HEK293 (cell line): ENCODE measurements around the gene EOMES.

Experiments used
- CTCF ChIA-PET: fragments of 350-600 bp; formaldehyde crosslinking; extraction: SDS; loops from one replicate; lab custom pipeline; 2021; ENCODE audit warnings: antibody characterized with exemption; lab: Yijun Ruan, JAX
- POLR2A ChIA-PET: fragments of 300-600 bp; formaldehyde crosslinking; extraction: SDS; loops from one replicate; lab custom pipeline; 2020; ENCODE audit warnings: antibody characterized with exemption, inconsistent platforms; lab: Yijun Ruan, JAX
- H3K27ac ChIP-seq: fragments of 200-500 bp; sonication (Bioruptor generic); 2 replicates; pipeline ENCODE4 v1.5.1; 2014; ENCODE audit warnings: low read depth, low read length, control low read depth, inconsistent platforms; ENCODE audit errors: extremely low read depth
- H3K36me3 ChIP-seq, 2 experiments: fragments of 200-500 bp in 1 of 2; sonication (Bioruptor generic) in 1 of 2; 1 replicate in 1 of 2; 2 replicates in 1 of 2; pipeline ENCODE4 v1.5.1; 2014 to 2017; ENCODE audit warnings: inconsistent platforms in 2 of 2, low read length in 2 of 2; ENCODE audit not compliant: control insufficient read depth in 2 of 2, insufficient read depth in 1 of 2
- H3K4me1 ChIP-seq: fragments of 200-500 bp; sonication (Bioruptor generic); 2 replicates; pipeline ENCODE4 v1.5.1; 2014; ENCODE audit warnings: mild to moderate bottlenecking, low read length, inconsistent platforms; ENCODE audit not compliant: control insufficient read depth, insufficient read depth
- H3K4me3 ChIP-seq: 2 replicates; pipeline ENCODE4 v1.5.1; 2011; ENCODE audit warnings: low read depth, mild to moderate bottlenecking, control low read depth, low read length, moderate library complexity
- H3K9me3 ChIP-seq: fragments of 200-500 bp; sonication (Bioruptor generic); 2 replicates; pipeline ENCODE4 v1.5.1; 2014; ENCODE audit warnings: low read depth, low read length, inconsistent platforms; ENCODE audit not compliant: control insufficient read depth, insufficient read depth
- KLF16 ChIP-seq: fragments of 450-650 bp; formaldehyde crosslinking; IDR thresholded peaks from 2 replicates; pipeline ENCODE4 v1.5.1; 2017; ENCODE audit warnings: missing biosample characterization, missing genetic modification characterization
- REPIN1 ChIP-seq: fragments of 450-650 bp; formaldehyde crosslinking; IDR thresholded peaks from 2 replicates; pipeline ENCODE4 v1.5.1; 2017; ENCODE audit warnings: missing biosample characterization, missing genetic modification characterization, low read depth
- ZBTB7A ChIP-seq: fragments of 450-650 bp; formaldehyde crosslinking; IDR thresholded peaks from 2 replicates; pipeline ENCODE4 v1.5.1; 2016; ENCODE audit warnings: low read depth, missing biosample characterization, missing genetic modification characterization
- ZFP37 ChIP-seq: fragments of 450-650 bp; formaldehyde crosslinking; IDR thresholded peaks from 2 replicates; pipeline ENCODE4 v1.5.1; 2016; ENCODE audit warnings: missing biosample characterization, missing genetic modification characterization
- ZNF112 ChIP-seq: fragments of 450-650 bp; formaldehyde crosslinking; IDR thresholded peaks from 2 replicates; pipeline ENCODE4 v1.5.0; 2017; ENCODE audit warnings: missing biosample characterization, missing genetic modification characterization
- ZNF138 ChIP-seq: fragments of 450-650 bp; formaldehyde crosslinking; IDR thresholded peaks from 2 replicates; pipeline ENCODE4 v1.5.1; 2016; ENCODE audit warnings: missing biosample characterization, missing genetic modification characterization, borderline replicate concordance
- ZNF174 ChIP-seq: fragments of 450-650 bp; formaldehyde crosslinking; IDR thresholded peaks from 2 replicates; pipeline ENCODE4 v1.5.0; 2017; ENCODE audit warnings: missing biosample characterization, mild to moderate bottlenecking, missing genetic modification characterization
- ZNF324 ChIP-seq: fragments of 450-650 bp; formaldehyde crosslinking; IDR thresholded peaks from 2 replicates; pipeline ENCODE4 v1.5.1; 2016; ENCODE audit warnings: missing biosample characterization, missing genetic modification characterization
- ZNF341 ChIP-seq: fragments of 450-650 bp; formaldehyde crosslinking; IDR thresholded peaks from 2 replicates; pipeline ENCODE4; 2016; ENCODE audit warnings: low read depth, missing biosample characterization, missing genetic modification characterization
- ZNF350 ChIP-seq: fragments of 450-650 bp; formaldehyde crosslinking; IDR thresholded peaks from 2 replicates; pipeline ENCODE4 v1.5.0; 2017; ENCODE audit warnings: missing biosample characterization, mild to moderate bottlenecking, missing genetic modification characterization
- ZNF423 ChIP-seq: fragments of 450-650 bp; formaldehyde crosslinking; IDR thresholded peaks from 2 replicates; pipeline ENCODE4 v1.5.1; 2016; ENCODE audit warnings: missing biosample characterization, missing genetic modification characterization
- ZNF433 ChIP-seq: fragments of 450-650 bp; formaldehyde crosslinking; IDR thresholded peaks from 2 replicates; pipeline ENCODE4 v1.5.1; 2016; ENCODE audit warnings: missing biosample characterization, missing genetic modification characterization, low read depth
- ZNF501 ChIP-seq: fragments of 450-650 bp; formaldehyde crosslinking; IDR thresholded peaks from 2 replicates; pipeline ENCODE4 v1.5.1; 2016; ENCODE audit warnings: missing biosample characterization, missing genetic modification characterization
- ZNF555 ChIP-seq: fragments of 450-650 bp; formaldehyde crosslinking; conservative IDR thresholded peaks from 2 replicates; pipeline ENCODE4 v1.5.1; 2017; ENCODE audit warnings: missing biosample characterization, mild to moderate bottlenecking, missing genetic modification characterization, inconsistent platforms
- ZNF561 ChIP-seq: fragments of 450-650 bp; IDR thresholded peaks from 2 replicates; pipeline ENCODE4 v1.5.1; 2018; ENCODE audit warnings: missing biosample characterization, missing genetic modification characterization, borderline replicate concordance
- ZNF664 ChIP-seq: fragments of 450-650 bp; formaldehyde crosslinking; IDR thresholded peaks from 2 replicates; pipeline ENCODE4 v1.5.1; 2016; ENCODE audit warnings: missing biosample characterization, missing genetic modification characterization
- ZNF670 ChIP-seq: fragments of 450-650 bp; formaldehyde crosslinking; IDR thresholded peaks from 2 replicates; pipeline ENCODE4 v1.5.1; 2016; ENCODE audit warnings: missing biosample characterization, missing genetic modification characterization, low read depth
- ZNF707 ChIP-seq: fragments of 450-650 bp; formaldehyde crosslinking; IDR thresholded peaks from 2 replicates; pipeline ENCODE4 v1.5.1; 2016; ENCODE audit warnings: missing biosample characterization, missing genetic modification characterization
- ZSCAN30 ChIP-seq: fragments of 450-650 bp; IDR thresholded peaks from 2 replicates; pipeline ENCODE4 v1.5.1; 2018; ENCODE audit warnings: missing biosample characterization, mild to moderate bottlenecking, missing genetic modification characterization, moderate library complexity
- TF ChIP-seq, protein P1 (sequence below): fragments of 450-650 bp; formaldehyde crosslinking; IDR thresholded peaks from 2 replicates; pipeline ENCODE4 v1.5.1; 2016; ENCODE audit warnings: missing biosample characterization, missing genetic modification characterization
- TF ChIP-seq, protein P2 (sequence below): fragments of 450-650 bp; formaldehyde crosslinking; IDR thresholded peaks from 2 replicates; pipeline ENCODE4 v1.5.1; 2017; ENCODE audit warnings: missing biosample characterization, missing genetic modification characterization
- TF ChIP-seq, protein P3 (sequence below): fragments of 450-650 bp; formaldehyde crosslinking; IDR thresholded peaks from 2 replicates; pipeline ENCODE4 v1.5.1; 2016; ENCODE audit warnings: missing biosample characterization, missing genetic modification characterization, low read depth
- TF ChIP-seq, protein P4 (sequence below): fragments of 450-650 bp; formaldehyde crosslinking; IDR thresholded peaks from 2 replicates; pipeline ENCODE4 v1.5.1; 2016; ENCODE audit warnings: missing biosample characterization, missing genetic modification characterization
- TF ChIP-seq, protein P5 (sequence below): fragments of 450-650 bp; formaldehyde crosslinking; IDR thresholded peaks from 2 replicates; pipeline ENCODE4 v1.5.1; 2016; ENCODE audit warnings: missing biosample characterization, missing genetic modification characterization
- TF ChIP-seq, protein P6 (sequence below): fragments of 450-650 bp; formaldehyde crosslinking; IDR thresholded peaks from 2 replicates; pipeline ENCODE4 v1.5.0; 2017; ENCODE audit warnings: missing biosample characterization, missing genetic modification characterization, borderline replicate concordance

Gene EOMES

DNA sequence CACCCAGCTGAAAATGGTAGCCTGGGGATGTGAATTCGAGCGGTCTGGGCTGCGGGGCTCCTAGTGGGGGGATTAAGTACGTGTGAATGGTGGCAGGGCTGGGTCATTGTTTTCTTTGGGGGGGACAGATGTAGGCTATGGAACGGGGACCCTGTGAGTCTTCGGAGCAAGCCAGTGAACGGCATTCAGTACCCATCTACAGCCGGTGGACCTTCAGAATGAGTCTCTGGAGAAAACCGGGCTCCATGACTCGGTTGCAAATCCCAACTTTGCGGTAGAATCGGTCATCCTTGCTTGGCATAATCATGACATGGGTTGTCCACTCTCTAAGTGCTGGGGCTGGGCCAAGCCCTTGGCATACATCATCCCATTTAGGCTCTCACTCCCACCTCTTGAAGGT, 7.2 kb upstream of the EOMES start:
- CTCF ChIA-PET: no interaction called here
- no peak overlapping the region for H3K4me3 ChIP-seq

DNA sequence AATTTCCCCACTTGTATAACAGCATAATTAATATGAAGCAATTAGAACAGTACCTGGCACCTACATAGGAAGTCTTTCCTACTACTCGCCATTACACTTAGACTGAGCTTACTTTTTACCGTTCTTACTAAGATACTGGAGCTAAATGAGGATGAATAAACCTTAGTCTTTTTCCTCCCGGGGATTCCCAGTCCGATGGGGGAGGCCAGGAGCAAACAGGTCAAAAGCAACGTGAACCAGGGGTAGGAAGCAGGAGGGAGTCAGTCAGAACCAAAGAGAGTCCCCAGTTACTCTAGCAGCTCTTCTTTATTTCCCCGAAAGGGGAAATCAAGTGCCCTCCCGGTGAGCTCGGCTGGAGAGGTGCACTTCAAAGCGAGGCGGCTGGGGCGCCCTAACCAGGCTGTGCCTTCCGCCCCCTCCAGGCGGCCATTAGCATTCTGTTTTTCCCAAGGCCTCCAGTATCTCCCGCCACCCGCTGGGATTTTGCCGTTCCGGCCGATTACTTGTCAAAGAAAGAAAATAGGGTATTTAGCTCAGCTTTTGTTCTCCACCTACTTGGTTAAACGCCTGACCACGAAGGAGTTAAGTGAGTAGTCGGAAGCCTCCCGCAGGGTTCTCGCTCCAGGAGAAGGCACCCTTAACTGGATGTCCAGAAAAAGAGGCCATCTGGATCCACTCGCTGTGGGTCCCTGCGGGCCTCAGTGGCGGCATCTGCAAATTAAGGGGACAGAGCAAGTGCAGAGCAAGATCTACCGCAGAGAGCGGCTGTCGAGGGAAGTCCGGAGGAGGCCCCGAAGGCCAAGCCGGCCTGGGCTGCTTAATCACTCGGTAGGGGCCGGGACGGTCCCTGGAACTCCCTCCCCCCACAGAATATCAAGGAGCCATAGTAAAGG, 6.3 kb upstream of the EOMES start:
- CTCF ChIA-PET: no interaction called here
- H3K9me3 ChIP-seq: no peaks in the 10 kb centered on the region
- POLR2A ChIA-PET: no interaction called here
- no peak overlapping the region for H3K4me3 ChIP-seq
- no peak overlapping the region for H3K27ac ChIP-seq
- no peaks in the 10 kb centered on the region for H3K36me3 ChIP-seq
- no peaks in the 10 kb centered on the region for H3K4me1 ChIP-seq
- TF ChIP-seq, protein P1, sequence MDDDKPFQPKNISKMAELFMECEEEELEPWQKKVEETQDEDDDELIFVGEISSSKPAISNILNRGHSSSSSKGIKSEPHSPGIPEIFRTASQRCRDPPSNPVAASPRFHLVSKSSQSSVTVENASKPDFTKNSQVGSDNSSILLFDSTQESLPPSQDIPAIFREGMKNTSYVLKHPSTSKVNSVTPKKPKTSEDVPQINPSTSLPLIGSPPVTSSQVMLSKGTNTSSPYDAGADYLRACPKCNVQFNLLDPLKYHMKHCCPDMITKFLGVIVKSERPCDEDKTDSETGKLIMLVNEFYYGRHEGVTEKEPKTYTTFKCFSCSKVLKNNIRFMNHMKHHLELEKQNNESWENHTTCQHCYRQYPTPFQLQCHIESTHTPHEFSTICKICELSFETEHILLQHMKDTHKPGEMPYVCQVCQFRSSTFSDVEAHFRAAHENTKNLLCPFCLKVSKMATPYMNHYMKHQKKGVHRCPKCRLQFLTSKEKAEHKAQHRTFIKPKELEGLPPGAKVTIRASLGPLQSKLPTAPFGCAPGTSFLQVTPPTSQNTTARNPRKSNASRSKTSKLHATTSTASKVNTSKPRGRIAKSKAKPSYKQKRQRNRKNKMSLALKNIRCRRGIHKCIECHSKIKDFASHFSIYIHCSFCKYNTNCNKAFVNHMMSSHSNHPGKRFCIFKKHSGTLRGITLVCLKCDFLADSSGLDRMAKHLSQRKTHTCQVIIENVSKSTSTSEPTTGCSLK: no peak
- TF ChIP-seq KLF16: no peak
- no peak for TF ChIP-seq ZNF112 (tag by site-specific recombination)
- TF ChIP-seq, protein P2, sequence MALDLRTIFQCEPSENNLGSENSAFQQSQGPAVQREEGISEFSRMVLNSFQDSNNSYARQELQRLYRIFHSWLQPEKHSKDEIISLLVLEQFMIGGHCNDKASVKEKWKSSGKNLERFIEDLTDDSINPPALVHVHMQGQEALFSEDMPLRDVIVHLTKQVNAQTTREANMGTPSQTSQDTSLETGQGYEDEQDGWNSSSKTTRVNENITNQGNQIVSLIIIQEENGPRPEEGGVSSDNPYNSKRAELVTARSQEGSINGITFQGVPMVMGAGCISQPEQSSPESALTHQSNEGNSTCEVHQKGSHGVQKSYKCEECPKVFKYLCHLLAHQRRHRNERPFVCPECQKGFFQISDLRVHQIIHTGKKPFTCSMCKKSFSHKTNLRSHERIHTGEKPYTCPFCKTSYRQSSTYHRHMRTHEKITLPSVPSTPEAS (tag by site-specific recombination): no peak
- TF ChIP-seq ZNF664 (tag by site-specific recombination): no peak
- TF ChIP-seq ZNF501 (tag by site-specific recombination): no peak
- no peak for TF ChIP-seq REPIN1 (tag by site-specific recombination)
- TF ChIP-seq ZNF324 (tag by site-specific recombination): no peak
- 0 out of 2 replicates have a peak, but pooled peaks have one; percentile 7 for TF ChIP-seq ZNF423
- 0 out of 2 replicates have a peak, but pooled peaks have one; percentile 21 for TF ChIP-seq ZNF341
- no peak for TF ChIP-seq ZBTB7A (tag by site-specific recombination)

More for the DNA sequence above, 7.2 kb upstream of the EOMES start:
- no peak overlapping the region for H3K27ac ChIP-seq
- POLR2A ChIA-PET: no interaction called here
- H3K36me3 ChIP-seq: no peaks in the 10 kb centered on the region
- TF ChIP-seq ZNF707 (no peak), ZNF433 (tag by site-specific recombination) (no peak), ZNF174 (no peak), ZNF350 (tag by site-specific recombination) (no peak), ZNF670 (tag by site-specific recombination) (no peak), ZSCAN30 (tag by site-specific recombination) (no peak), ZFP37 (no peak), ZNF561 (no peak), ZNF555 (tag by site-specific recombination) (no peak), ZNF138 (tag by site-specific recombination) (no peak)
- TF ChIP-seq, protein P3, sequence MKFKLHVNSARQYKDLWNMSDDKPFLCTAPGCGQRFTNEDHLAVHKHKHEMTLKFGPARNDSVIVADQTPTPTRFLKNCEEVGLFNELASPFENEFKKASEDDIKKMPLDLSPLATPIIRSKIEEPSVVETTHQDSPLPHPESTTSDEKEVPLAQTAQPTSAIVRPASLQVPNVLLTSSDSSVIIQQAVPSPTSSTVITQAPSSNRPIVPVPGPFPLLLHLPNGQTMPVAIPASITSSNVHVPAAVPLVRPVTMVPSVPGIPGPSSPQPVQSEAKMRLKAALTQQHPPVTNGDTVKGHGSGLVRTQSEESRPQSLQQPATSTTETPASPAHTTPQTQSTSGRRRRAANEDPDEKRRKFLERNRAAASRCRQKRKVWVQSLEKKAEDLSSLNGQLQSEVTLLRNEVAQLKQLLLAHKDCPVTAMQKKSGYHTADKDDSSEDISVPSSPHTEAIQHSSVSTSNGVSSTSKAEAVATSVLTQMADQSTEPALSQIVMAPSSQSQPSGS (tag by site-specific recombination): no peak
- TF ChIP-seq, protein P4, sequence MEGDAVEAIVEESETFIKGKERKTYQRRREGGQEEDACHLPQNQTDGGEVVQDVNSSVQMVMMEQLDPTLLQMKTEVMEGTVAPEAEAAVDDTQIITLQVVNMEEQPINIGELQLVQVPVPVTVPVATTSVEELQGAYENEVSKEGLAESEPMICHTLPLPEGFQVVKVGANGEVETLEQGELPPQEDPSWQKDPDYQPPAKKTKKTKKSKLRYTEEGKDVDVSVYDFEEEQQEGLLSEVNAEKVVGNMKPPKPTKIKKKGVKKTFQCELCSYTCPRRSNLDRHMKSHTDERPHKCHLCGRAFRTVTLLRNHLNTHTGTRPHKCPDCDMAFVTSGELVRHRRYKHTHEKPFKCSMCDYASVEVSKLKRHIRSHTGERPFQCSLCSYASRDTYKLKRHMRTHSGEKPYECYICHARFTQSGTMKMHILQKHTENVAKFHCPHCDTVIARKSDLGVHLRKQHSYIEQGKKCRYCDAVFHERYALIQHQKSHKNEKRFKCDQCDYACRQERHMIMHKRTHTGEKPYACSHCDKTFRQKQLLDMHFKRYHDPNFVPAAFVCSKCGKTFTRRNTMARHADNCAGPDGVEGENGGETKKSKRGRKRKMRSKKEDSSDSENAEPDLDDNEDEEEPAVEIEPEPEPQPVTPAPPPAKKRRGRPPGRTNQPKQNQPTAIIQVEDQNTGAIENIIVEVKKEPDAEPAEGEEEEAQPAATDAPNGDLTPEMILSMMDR (tag by site-specific recombination): no peak
- TF ChIP-seq, protein P5, sequence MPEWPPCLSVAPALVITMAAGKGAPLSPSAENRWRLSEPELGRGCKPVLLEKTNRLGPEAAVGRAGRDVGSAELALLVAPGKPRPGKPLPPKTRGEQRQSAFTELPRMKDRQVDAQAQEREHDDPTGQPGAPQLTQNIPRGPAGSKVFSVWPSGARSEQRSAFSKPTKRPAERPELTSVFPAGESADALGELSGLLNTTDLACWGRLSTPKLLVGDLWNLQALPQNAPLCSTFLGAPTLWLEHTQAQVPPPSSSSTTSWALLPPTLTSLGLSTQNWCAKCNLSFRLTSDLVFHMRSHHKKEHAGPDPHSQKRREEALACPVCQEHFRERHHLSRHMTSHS (tag by site-specific recombination): no peak
- TF ChIP-seq, protein P6, sequence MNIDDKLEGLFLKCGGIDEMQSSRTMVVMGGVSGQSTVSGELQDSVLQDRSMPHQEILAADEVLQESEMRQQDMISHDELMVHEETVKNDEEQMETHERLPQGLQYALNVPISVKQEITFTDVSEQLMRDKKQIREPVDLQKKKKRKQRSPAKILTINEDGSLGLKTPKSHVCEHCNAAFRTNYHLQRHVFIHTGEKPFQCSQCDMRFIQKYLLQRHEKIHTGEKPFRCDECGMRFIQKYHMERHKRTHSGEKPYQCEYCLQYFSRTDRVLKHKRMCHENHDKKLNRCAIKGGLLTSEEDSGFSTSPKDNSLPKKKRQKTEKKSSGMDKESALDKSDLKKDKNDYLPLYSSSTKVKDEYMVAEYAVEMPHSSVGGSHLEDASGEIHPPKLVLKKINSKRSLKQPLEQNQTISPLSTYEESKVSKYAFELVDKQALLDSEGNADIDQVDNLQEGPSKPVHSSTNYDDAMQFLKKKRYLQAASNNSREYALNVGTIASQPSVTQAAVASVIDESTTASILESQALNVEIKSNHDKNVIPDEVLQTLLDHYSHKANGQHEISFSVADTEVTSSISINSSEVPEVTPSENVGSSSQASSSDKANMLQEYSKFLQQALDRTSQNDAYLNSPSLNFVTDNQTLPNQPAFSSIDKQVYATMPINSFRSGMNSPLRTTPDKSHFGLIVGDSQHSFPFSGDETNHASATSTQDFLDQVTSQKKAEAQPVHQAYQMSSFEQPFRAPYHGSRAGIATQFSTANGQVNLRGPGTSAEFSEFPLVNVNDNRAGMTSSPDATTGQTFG (tag by site-specific recombination): no peak
- TF ChIP-seq, all 188 proteins: peak for 0
- Histone ChIP-seq H3K4me1 (no peaks in the 10 kb centered on the region), H3K9me3 (no peaks in the 10 kb centered on the region)
